NT2/D1 (cell line): ENCODE results near the gene ANGPTL7.

Experiments used
- SUZ12 ChIP-seq: IDR thresholded peaks from 2 replicates; pipeline ENCODE4 v1.6.1; 2011; ENCODE audit not compliant: insufficient read length, insufficient read depth; ENCODE audit errors: extremely low read depth
- YY1 ChIP-seq: IDR thresholded peaks from 2 replicates; pipeline ENCODE4 v1.6.1; 2011; ENCODE audit not compliant: insufficient read length, insufficient read depth
- ZNF274 ChIP-seq: IDR thresholded peaks from 2 replicates; pipeline ENCODE4 v1.6.1; 2011; ENCODE audit warnings: mild to moderate bottlenecking, low read depth, low read length

GRCh38 chr1:11169202-11169601 is 20.0 kb upstream of the ANGPTL7 start:
- TF ChIP-seq YY1 (no peak), ZNF274 (no peak), SUZ12 (no peak)
